ENCODE results near the gene IZUMO2.

GRCh38 chr19:50209131-50209530 lies 46.0 kb upstream of the IZUMO2 start:
- no peak for TF ChIP-seq CTCF (conservative IDR thresholded peaks at IDR 0.05)
- no peak for TF ChIP-seq ZFX (IDR thresholded peaks at IDR 0.05)

Measured in C4-2B (cell line).